ENCODE results near the gene ACSS3. TPM values are rescaled to one million over a fixed set of nuclear protein-coding genes. Genes with fewer than 3 reads are reported as not detected.

ACSS3 gene
- total and polyA plus RNA-seq, 4 donors, result 18.2 to 94.3 (median 32.5) TPM

- Histone ChIP-seq H3K27me3 (ENCODE audit: control insufficient read depth in 4 of 4, insufficient read depth in 4 of 4, low read length in 3 of 4) (no peaks in the 10 kb centered on the region), H3K4me1 (ENCODE audit: control insufficient read depth in 4 of 4, insufficient read depth in 4 of 4, low read length in 3 of 4) (no peaks in the 10 kb centered on the region), H3K27ac (ENCODE audit: low read depth in 1 of 2, low read length in 2 of 2) (no peak overlapping the region), H3K9me3 (ENCODE audit: control insufficient read depth in 4 of 4, low read length in 3 of 4) (no peaks in the 10 kb centered on the region), H3K36me3 (ENCODE audit: control insufficient read depth in 4 of 4, insufficient read depth in 3 of 4, low read depth in 1 of 4, low read length in 3 of 4) (peaks cover 0 to under 1% (median 0%) of the 10 kb centered on the region in 4 donors), H3K4me3 (ENCODE audit: low read depth in 1 of 3, low read length in 3 of 3) (no peak overlapping the region), H3K9ac (ENCODE audit: low read depth in 1 of 2, low read length in 2 of 2) (no peak overlapping the region)
- no peak for DNase-seq (ENCODE audit: low spot score)
- WGBS, result 96% methylated on average over 4 of the region's 4 CpGs
- TF ChIP-seq HNF4G (IDR thresholded peaks at IDR 0.05) (no peak), MAX (IDR thresholded peaks at IDR 0.05) (no peak), ATF3 (IDR thresholded peaks at IDR 0.05) (no peak), HNF4A (conservative IDR thresholded peaks at IDR 0.05) (no peak), REST (IDR thresholded peaks at IDR 0.05) (no peak), FOXA2 (IDR thresholded peaks at IDR 0.05) (no peak), NR2F2 (IDR thresholded peaks at IDR 0.05) (no peak), RXRA (IDR thresholded peaks at IDR 0.05) (no peak), YY1 (IDR thresholded peaks at IDR 0.05) (no peak), ZBTB33 (IDR thresholded peaks at IDR 0.05) (no peak), EGR1 (IDR thresholded peaks at IDR 0.05; ENCODE audit: low read depth in 2 of 2) (no peak), TAF1 (conservative IDR thresholded peaks at IDR 0.05) (no peak), CTCF (IDR thresholded peaks at IDR 0.05; ENCODE audit: low read depth, low read length, missing input control) (no peak), SP1 (IDR thresholded peaks at IDR 0.05) (no peak), GABPA (IDR thresholded peaks at IDR 0.05 in 1 of 2, conservative IDR thresholded peaks at IDR 0.05 in 1 of 2) (no peak), FOXA1 (IDR thresholded peaks at IDR 0.05) (no peak)
Measured at GRCh38 chr12:81261508-81262207, 183.8 kb downstream of the ACSS3 start.

All from liver (tissue), 9 donors.